Measurements from ENCODE around the gene MEF2A.

The MEF2A gene

GRCh38 chr15:99634576-99634975 is 68.8 kb downstream of the MEF2A start:
- TF ChIP-seq FOXP2 (optimal IDR thresholded peaks at IDR 0.05; ENCODE audit: borderline replicate concordance, extremely low read depth, extremely low read length, insufficient read depth): no peak
- no peak for TF ChIP-seq TAF1 (IDR thresholded peaks at IDR 0.05; ENCODE audit: borderline replicate concordance, insufficient read depth, low read length)
- no peak for TF ChIP-seq SIN3A (IDR thresholded peaks at IDR 0.05; ENCODE audit: borderline replicate concordance, insufficient read depth, low read length)
- no peak for TF ChIP-seq POLR2AphosphoS5 (IDR thresholded peaks at IDR 0.05; ENCODE audit: low read depth, low read length)

- TF ChIP-seq, protein P1, sequence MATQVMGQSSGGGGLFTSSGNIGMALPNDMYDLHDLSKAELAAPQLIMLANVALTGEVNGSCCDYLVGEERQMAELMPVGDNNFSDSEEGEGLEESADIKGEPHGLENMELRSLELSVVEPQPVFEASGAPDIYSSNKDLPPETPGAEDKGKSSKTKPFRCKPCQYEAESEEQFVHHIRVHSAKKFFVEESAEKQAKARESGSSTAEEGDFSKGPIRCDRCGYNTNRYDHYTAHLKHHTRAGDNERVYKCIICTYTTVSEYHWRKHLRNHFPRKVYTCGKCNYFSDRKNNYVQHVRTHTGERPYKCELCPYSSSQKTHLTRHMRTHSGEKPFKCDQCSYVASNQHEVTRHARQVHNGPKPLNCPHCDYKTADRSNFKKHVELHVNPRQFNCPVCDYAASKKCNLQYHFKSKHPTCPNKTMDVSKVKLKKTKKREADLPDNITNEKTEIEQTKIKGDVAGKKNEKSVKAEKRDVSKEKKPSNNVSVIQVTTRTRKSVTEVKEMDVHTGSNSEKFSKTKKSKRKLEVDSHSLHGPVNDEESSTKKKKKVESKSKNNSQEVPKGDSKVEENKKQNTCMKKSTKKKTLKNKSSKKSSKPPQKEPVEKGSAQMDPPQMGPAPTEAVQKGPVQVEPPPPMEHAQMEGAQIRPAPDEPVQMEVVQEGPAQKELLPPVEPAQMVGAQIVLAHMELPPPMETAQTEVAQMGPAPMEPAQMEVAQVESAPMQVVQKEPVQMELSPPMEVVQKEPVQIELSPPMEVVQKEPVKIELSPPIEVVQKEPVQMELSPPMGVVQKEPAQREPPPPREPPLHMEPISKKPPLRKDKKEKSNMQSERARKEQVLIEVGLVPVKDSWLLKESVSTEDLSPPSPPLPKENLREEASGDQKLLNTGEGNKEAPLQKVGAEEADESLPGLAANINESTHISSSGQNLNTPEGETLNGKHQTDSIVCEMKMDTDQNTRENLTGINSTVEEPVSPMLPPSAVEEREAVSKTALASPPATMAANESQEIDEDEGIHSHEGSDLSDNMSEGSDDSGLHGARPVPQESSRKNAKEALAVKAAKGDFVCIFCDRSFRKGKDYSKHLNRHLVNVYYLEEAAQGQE (IDR thresholded peaks at IDR 0.05; ENCODE audit: insufficient read depth in 1 of 2, low read depth in 2 of 2, low read length in 2 of 2): no peak
- TF ChIP-seq FOXP2 (optimal IDR thresholded peaks at IDR 0.05; ENCODE audit: borderline replicate concordance, extremely low read depth, extremely low read length, insufficient read depth) (no peak), POLR2AphosphoS5 (IDR thresholded peaks at IDR 0.05; ENCODE audit: low read depth, low read length) (no peak), SIN3A (IDR thresholded peaks at IDR 0.05; ENCODE audit: borderline replicate concordance, insufficient read depth, low read length) (no peak), TAF1 (IDR thresholded peaks at IDR 0.05; ENCODE audit: borderline replicate concordance, insufficient read depth, low read length) (no peak)
Measured at GRCh38 chr15:99635145-99635544, 69.4 kb downstream of the MEF2A start.

DNA sequence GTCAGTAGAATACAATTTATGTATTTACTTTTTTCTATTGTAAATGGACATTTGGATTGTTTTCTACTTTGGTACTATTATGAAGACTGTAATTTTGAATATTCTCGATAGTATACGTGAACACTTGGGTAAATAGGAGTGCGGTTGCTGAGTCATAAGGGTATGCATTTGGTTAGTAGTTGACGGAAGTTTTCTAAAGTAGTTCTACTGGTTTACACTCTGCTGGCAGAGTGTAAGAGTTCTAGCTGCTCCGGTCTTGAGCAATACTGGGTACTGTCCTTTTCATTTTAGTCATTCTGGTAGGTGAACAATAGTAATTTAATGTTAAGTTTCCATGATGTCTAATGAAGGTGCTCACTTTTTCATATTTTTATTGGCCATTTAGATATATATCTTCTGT is 70.0 kb downstream of the MEF2A start:
- TF ChIP-seq FOXP2 (optimal IDR thresholded peaks at IDR 0.05; ENCODE audit: borderline replicate concordance, extremely low read depth, extremely low read length, insufficient read depth): no peak
- TF ChIP-seq TAF1 (IDR thresholded peaks at IDR 0.05; ENCODE audit: borderline replicate concordance, insufficient read depth, low read length): no peak
- TF ChIP-seq POLR2AphosphoS5 (IDR thresholded peaks at IDR 0.05; ENCODE audit: low read depth, low read length): no peak
- no peak for TF ChIP-seq SIN3A (IDR thresholded peaks at IDR 0.05; ENCODE audit: borderline replicate concordance, insufficient read depth, low read length)
- TF ChIP-seq, protein P1 (IDR thresholded peaks at IDR 0.05; ENCODE audit: insufficient read depth in 1 of 2, low read depth in 2 of 2, low read length in 2 of 2): no peak

- TF ChIP-seq SIN3A (IDR thresholded peaks at IDR 0.05; ENCODE audit: borderline replicate concordance, insufficient read depth, low read length) (no peak), TAF1 (IDR thresholded peaks at IDR 0.05; ENCODE audit: borderline replicate concordance, insufficient read depth, low read length) (no peak), POLR2AphosphoS5 (IDR thresholded peaks at IDR 0.05; ENCODE audit: low read depth, low read length) (no peak)
Measured at GRCh38 chr15:99644913-99645542, 79.2 kb downstream of the MEF2A start.

DNA sequence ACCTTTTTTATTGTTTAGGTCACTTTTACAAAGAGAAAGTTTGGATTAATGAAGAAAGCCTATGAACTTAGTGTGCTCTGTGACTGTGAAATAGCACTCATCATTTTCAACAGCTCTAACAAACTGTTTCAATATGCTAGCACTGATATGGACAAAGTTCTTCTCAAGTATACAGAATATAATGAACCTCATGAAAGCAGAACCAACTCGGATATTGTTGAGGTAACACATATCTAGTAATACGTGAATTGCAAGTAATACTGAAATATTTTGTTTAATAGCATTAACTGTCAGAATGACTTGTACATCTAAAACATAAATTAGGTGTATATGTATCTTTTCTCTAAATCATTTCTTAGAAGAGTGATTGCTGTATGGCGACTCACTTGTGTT is 79.8 kb downstream of the MEF2A start:
- no peak for TF ChIP-seq SIN3A (IDR thresholded peaks at IDR 0.05; ENCODE audit: borderline replicate concordance, insufficient read depth, low read length)
- TF ChIP-seq FOXP2 (optimal IDR thresholded peaks at IDR 0.05; ENCODE audit: borderline replicate concordance, extremely low read depth, extremely low read length, insufficient read depth): no peak
- no peak for TF ChIP-seq TAF1 (IDR thresholded peaks at IDR 0.05; ENCODE audit: borderline replicate concordance, insufficient read depth, low read length)
- no peak for TF ChIP-seq POLR2AphosphoS5 (IDR thresholded peaks at IDR 0.05; ENCODE audit: low read depth, low read length)
- TF ChIP-seq, protein P1 (IDR thresholded peaks at IDR 0.05; ENCODE audit: insufficient read depth in 1 of 2, low read depth in 2 of 2, low read length in 2 of 2): no peak

- TF ChIP-seq SIN3A (IDR thresholded peaks at IDR 0.05; ENCODE audit: borderline replicate concordance, insufficient read depth, low read length): no peak
- TF ChIP-seq POLR2AphosphoS5 (IDR thresholded peaks at IDR 0.05; ENCODE audit: low read depth, low read length): no peak
- TF ChIP-seq, protein P1 (IDR thresholded peaks at IDR 0.05; ENCODE audit: insufficient read depth in 1 of 2, low read depth in 2 of 2, low read length in 2 of 2): no peak
- no peak for TF ChIP-seq TAF1 (IDR thresholded peaks at IDR 0.05; ENCODE audit: borderline replicate concordance, insufficient read depth, low read length)
- no peak for TF ChIP-seq FOXP2 (optimal IDR thresholded peaks at IDR 0.05; ENCODE audit: borderline replicate concordance, extremely low read depth, extremely low read length, insufficient read depth)
Measured at GRCh38 chr15:99645951-99646350, 80.2 kb downstream of the MEF2A start.
